Endometrial microvascular endothelial cells (primary cell): ENCODE data around the gene TCF7. TPM values are rescaled to one million over a fixed set of nuclear protein-coding genes. Genes with fewer than 3 reads are reported as not detected.

ENCODE experiments used
- in situ Hi-C: cut with HindIII; loops from 2 replicates; pipeline ENCODE4 v1.10.0; 2017; ENCODE audit warnings: low sequenced_read_pairs, low pct_unique_long_range_greater_than_20kb; ENCODE audit errors: inconsistent ontology term
- total RNA-seq: library from RNA; depleted of rRNA; stranded (reverse); fragments of >200 nt; gene quantifications from one replicate; pipeline ENCODE4 v1.2.3, GENCODE V29; 2015; ENCODE audit errors: inconsistent ontology term

Gene TCF7
- total RNA-seq, 1 donor from 2014 or later, result 1.8 TPM

- in situ Hi-C loops, result no loop called here
These were observed 39.2 kb downstream of the TCF7 start for GRCh38 chr5:134153657-134154056.

DNA sequence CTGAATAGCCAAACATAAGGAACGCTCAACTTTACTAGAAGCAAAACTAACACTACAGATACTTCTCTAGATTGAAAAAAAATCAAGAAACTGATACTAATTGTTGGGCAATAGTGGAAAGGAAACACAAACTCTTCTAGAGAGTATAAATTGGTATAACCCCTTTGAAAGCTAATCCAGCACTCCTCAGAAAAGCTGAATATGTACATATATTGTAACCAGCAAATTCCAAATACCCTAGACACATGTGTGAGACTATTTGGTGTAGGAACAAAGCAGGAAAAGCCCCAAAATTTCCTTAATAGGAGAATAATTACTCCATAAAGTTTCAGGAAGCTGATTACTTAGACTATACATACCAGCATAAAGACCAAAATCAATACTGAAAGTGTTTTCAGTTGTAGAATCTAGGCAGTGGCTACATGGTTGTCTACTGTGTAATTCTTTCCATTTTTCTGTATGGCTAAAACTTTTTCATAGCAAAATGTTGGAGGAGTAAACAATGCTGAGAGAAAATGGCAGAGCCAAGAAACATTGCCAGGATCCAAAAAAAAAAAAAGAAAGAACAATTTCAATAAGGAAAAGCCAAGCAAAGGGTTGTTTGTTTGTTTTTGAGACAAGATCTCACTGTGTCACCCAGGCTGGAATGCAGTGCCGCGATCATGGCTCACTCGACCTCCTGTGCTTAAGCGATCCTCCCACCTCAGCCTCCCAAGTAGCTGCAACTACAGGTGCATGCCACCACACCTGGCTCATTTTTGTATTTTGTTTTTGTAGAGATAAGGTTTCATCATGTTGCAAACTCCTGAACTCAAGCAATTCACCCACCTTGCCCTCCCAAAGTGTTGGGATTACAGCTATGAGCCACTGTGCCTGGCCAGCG is 47.3 kb downstream of the TCF7 start:
- in situ Hi-C loops, result no loop called here

GRCh38 chr5:134162592-134162991 is 48.1 kb downstream of the TCF7 start:
- in situ Hi-C loops, result no loop called here

DNA sequence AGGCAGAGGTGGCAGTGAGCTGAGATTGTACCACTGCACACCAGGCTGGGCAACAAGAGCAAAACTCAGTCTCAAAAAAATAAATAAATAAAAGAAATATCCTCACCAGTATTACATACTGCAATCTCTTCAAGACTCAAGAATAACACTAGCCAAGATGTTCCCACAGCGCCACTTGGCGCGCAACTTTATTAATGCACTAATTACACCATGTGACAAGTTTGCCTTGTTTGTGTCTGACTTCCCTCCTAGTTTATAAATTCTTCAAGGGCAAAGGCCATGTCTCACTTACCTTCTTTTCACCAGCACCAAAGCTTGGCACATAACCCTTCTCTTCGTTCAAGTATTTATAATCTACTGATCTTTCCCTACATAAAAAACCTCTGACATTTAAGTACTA is 57.5 kb downstream of the TCF7 start:
- in situ Hi-C loops, result no loop called here

- in situ Hi-C loops, result no loop called here
These were observed 60.7 kb downstream of the TCF7 start for GRCh38 chr5:134174841-134175839.

GRCh38 chr5:134175921-134176510 is 61.5 kb downstream of the TCF7 start:
- in situ Hi-C loops, result no loop called here

- in situ Hi-C loops, result no loop called here
These were observed 62.3 kb downstream of the TCF7 start, which contains the start of gene SKP1 for GRCh38 chr5:134176511-134177368. Gene SKP1, minus strand, starts transcription at chr5:134176950. Its CDS starts 2,928 bp downstream, at chr5:134174022.

GRCh38 chr5:134177369-134178095 is 63.1 kb downstream of the TCF7 start:
- in situ Hi-C loops, result no loop called here

GRCh38 chr5:134178096-134178419 is 63.6 kb downstream of the TCF7 start:
- in situ Hi-C loops, result no loop called here

DNA sequence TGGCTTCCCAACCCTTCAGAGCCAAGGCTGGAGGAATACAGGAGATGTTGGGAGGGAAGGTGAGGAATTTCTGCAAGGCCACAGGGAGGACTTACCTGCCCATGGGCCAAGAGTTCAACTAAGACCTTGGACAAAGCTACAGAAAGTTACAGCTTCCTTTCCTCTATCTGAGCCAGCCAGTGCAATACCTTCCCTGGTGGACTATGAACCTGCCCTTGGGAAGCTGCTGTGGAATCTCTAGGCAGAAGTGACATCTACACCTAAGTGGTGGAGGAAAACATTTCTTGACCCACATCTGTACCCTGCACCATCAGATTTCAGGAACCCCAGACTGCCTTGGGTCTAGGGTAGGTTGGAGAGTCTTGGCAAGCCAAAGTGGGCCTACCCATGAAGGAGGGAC is 69.0 kb downstream of the TCF7 start:
- in situ Hi-C loops, result no loop called here

- in situ Hi-C loops, result no loop called here
These were observed 70.0 kb downstream of the TCF7 start for GRCh38 chr5:134184155-134185135.

- in situ Hi-C loops, result no loop called here
These were observed 73.6 kb downstream of the TCF7 start for GRCh38 chr5:134188092-134188491.

- in situ Hi-C loops, result no loop called here
These were observed 74.5 kb downstream of the TCF7 start for GRCh38 chr5:134189031-134189430.

GRCh38 chr5:134195666-134196065 is 81.2 kb downstream of the TCF7 start:
- in situ Hi-C loops, result no loop called here
